Measurements from ENCODE around the gene ZNF397. TPM values are rescaled to one million over a fixed set of nuclear protein-coding genes. Genes with fewer than 3 reads are reported as not detected.
"Not testable (repeated sequence)": the region's sequence is repeated elsewhere in the genome, so short reads cannot be mapped to it uniquely, and the experiment has no call there.

ZNF397 gene
- total and polyA plus RNA-seq, 9 of the 15 experiments (the other 6 are each of a cell fraction or from before 2014, with no cell fraction given), result 6.4 to 24.2 (median 19.3) TPM

GRCh38 chr18:35216611-35217010 lies 24.2 kb upstream of the ZNF397 start:
- H3K9ac ChIP-seq (ENCODE audit: insufficient read depth in 1 of 2, low read depth in 2 of 2, low read length in 2 of 2); in situ Hi-C loops (cut with MboI); H3K4me2 ChIP-seq (ENCODE audit: insufficient read depth, low read length); DNase-seq (ENCODE audit: extremely low read depth in 1 of 4, low spot score in 3 of 4); ATAC-seq; intact Hi-C loops (cut with micrococcal nuclease); FAIRE-seq; H3K79me2 ChIP-seq (ENCODE audit: control insufficient read depth, insufficient read depth, low read length); H3K27ac ChIP-seq (ENCODE audit: extremely low read depth, low read depth, low read length); H3K36me3 ChIP-seq (ENCODE audit: control insufficient read depth, insufficient read depth, low read length); H2AFZ ChIP-seq (ENCODE audit: low read depth, low read length); POLR2A ChIA-PET; H3K4me3 ChIP-seq; H3K9me3 ChIP-seq (replicated peaks; ENCODE audit: control insufficient read depth, insufficient read depth, low read depth, low read length); H3K27me3 ChIP-seq (ENCODE audit: control insufficient read depth in 2 of 2, insufficient read depth in 2 of 2, low read length in 2 of 2); H3K9me1 ChIP-seq (ENCODE audit: control insufficient read depth, insufficient read depth, low read length); CTCF ChIA-PET (ENCODE audit: low intra/inter-chr PET ratio); H4K20me1 ChIP-seq (replicated peaks; ENCODE audit: control insufficient read depth, insufficient read depth, low read length); BruUV-seq (replicated peaks); H3K4me1 ChIP-seq (replicated peaks in 1 of 2; ENCODE audit: control insufficient read depth in 2 of 2, insufficient read depth in 2 of 2, low read length in 2 of 2): not testable (repeated sequence)
- WGBS (ENCODE audit: insufficient coverage, low coverage, missing lambda C conversion rate), result 6% methylated on average over 10 of the region's 10 CpGs
- TF ChIP-seq MGA (IDR thresholded peaks at IDR 0.05), result peak; percentile 57

Measured in K562 (cell line).